ENCODE measurements around the gene ZNF451. TPM values are rescaled to one million over a fixed set of nuclear protein-coding genes. Genes with fewer than 3 reads are reported as not detected.

Gene ZNF451
- total RNA-seq, 1 experiment from 2014 or later: 68.7 TPM

GRCh38 chr6:57109880-57110279, 19.9 kb downstream of the ZNF451 start:
- no peak overlapping the region for H3K4me3 Mint-ChIP-seq (ENCODE audit: low read depth, unreplicated experiment)
- no peak for TF ChIP-seq CTCF (IDR thresholded peaks at IDR 0.05; ENCODE audit: unreplicated experiment)
- no peaks in the 10 kb centered on the region for H3K9me3 Mint-ChIP-seq (ENCODE audit: low read depth, unreplicated experiment)
- intact Hi-C loops (cut with micrococcal nuclease; ENCODE audit: unreplicated experiment): no loop called here
- no TSS peak for BruUV-seq (replicated peaks)
- DNase-seq: no peak
- peaks cover 12% of the 10 kb centered on the region for H3K36me3 Mint-ChIP-seq (ENCODE audit: insufficient read depth, unreplicated experiment)
- H3K27ac Mint-ChIP-seq (ENCODE audit: unreplicated experiment): no peak overlapping the region
- H3K27me3 Mint-ChIP-seq (ENCODE audit: unreplicated experiment): no peaks in the 10 kb centered on the region
- no peaks in the 10 kb centered on the region for H3K4me1 Mint-ChIP-seq (ENCODE audit: low read depth, unreplicated experiment)
- CTCF ChIA-PET: no interaction called here

GRCh38 chr6:57113105-57113504, 23.1 kb downstream of the ZNF451 start:
- no peaks in the 10 kb centered on the region for H3K9me3 Mint-ChIP-seq (ENCODE audit: low read depth, unreplicated experiment)
- CTCF ChIA-PET: no interaction called here
- no peak for TF ChIP-seq CTCF (IDR thresholded peaks at IDR 0.05; ENCODE audit: unreplicated experiment)
- no peak for DNase-seq
- BruUV-seq (replicated peaks): no TSS peak
- intact Hi-C loops (cut with micrococcal nuclease; ENCODE audit: unreplicated experiment): no loop called here
- H3K4me1 Mint-ChIP-seq (ENCODE audit: low read depth, unreplicated experiment): no peaks in the 10 kb centered on the region
- no peak overlapping the region for H3K27ac Mint-ChIP-seq (ENCODE audit: unreplicated experiment)
- H3K4me3 Mint-ChIP-seq (ENCODE audit: low read depth, unreplicated experiment): no peak overlapping the region
- H3K27me3 Mint-ChIP-seq (ENCODE audit: unreplicated experiment): no peaks in the 10 kb centered on the region
- H3K36me3 Mint-ChIP-seq (ENCODE audit: insufficient read depth, unreplicated experiment): peaks cover 6% of the 10 kb centered on the region

GRCh38 chr6:57116776-57117175, 26.8 kb downstream of the ZNF451 start:
- intact Hi-C loops (cut with micrococcal nuclease; ENCODE audit: unreplicated experiment): no loop called here
- Mint-ChIP-seq H3K27ac (ENCODE audit: unreplicated experiment) (no peak overlapping the region), H3K4me3 (ENCODE audit: low read depth, unreplicated experiment) (no peak overlapping the region), H3K4me1 (ENCODE audit: low read depth, unreplicated experiment) (no peaks in the 10 kb centered on the region), H3K36me3 (ENCODE audit: insufficient read depth, unreplicated experiment) (no peaks in the 10 kb centered on the region), H3K27me3 (ENCODE audit: unreplicated experiment) (no peaks in the 10 kb centered on the region), H3K9me3 (ENCODE audit: low read depth, unreplicated experiment) (no peaks in the 10 kb centered on the region)
- CTCF ChIA-PET: no interaction called here
- TF ChIP-seq CTCF (IDR thresholded peaks at IDR 0.05; ENCODE audit: unreplicated experiment): no peak
- DNase-seq: no peak
- no TSS peak for BruUV-seq (replicated peaks)

GRCh38 chr6:57117796-57118195, 27.8 kb downstream of the ZNF451 start:
- H3K36me3 Mint-ChIP-seq (ENCODE audit: insufficient read depth, unreplicated experiment): no peaks in the 10 kb centered on the region
- DNase-seq: no peak
- H3K9me3 Mint-ChIP-seq (ENCODE audit: low read depth, unreplicated experiment): no peaks in the 10 kb centered on the region
- no peaks in the 10 kb centered on the region for H3K4me1 Mint-ChIP-seq (ENCODE audit: low read depth, unreplicated experiment)
- H3K27ac Mint-ChIP-seq (ENCODE audit: unreplicated experiment): no peak overlapping the region
- CTCF ChIA-PET: no interaction called here
- no TSS peak for BruUV-seq (replicated peaks)
- no peak for TF ChIP-seq CTCF (IDR thresholded peaks at IDR 0.05; ENCODE audit: unreplicated experiment)
- intact Hi-C loops (cut with micrococcal nuclease; ENCODE audit: unreplicated experiment): no loop called here
- H3K4me3 Mint-ChIP-seq (ENCODE audit: low read depth, unreplicated experiment): no peak overlapping the region
- no peaks in the 10 kb centered on the region for H3K27me3 Mint-ChIP-seq (ENCODE audit: unreplicated experiment)

GRCh38 chr6:57123111-57123510, 33.1 kb downstream of the ZNF451 start:
- no peaks in the 10 kb centered on the region for H3K27me3 Mint-ChIP-seq (ENCODE audit: unreplicated experiment)
- H3K4me1 Mint-ChIP-seq (ENCODE audit: low read depth, unreplicated experiment): no peaks in the 10 kb centered on the region
- TF ChIP-seq CTCF (IDR thresholded peaks at IDR 0.05; ENCODE audit: unreplicated experiment): no peak
- intact Hi-C loops (cut with micrococcal nuclease; ENCODE audit: unreplicated experiment): no loop called here
- no TSS peak for BruUV-seq (replicated peaks)
- H3K9me3 Mint-ChIP-seq (ENCODE audit: low read depth, unreplicated experiment): no peaks in the 10 kb centered on the region
- no peak for DNase-seq
- H3K36me3 Mint-ChIP-seq (ENCODE audit: insufficient read depth, unreplicated experiment): no peaks in the 10 kb centered on the region
- no peak overlapping the region for H3K4me3 Mint-ChIP-seq (ENCODE audit: low read depth, unreplicated experiment)
- CTCF ChIA-PET: no interaction called here
- no peak overlapping the region for H3K27ac Mint-ChIP-seq (ENCODE audit: unreplicated experiment)

All from Calu3 (cell line).